Measurements from ENCODE around the gene CDK6. TPM values are rescaled to one million over a fixed set of nuclear protein-coding genes. Genes with fewer than 3 reads are reported as not detected.

Gene CDK6
- total and polyA plus RNA-seq, 10 of the 15 experiments (the other 5 are each of a cell fraction or from before 2014, with no cell fraction given) = 8.0 to 118 (median 45.8) TPM

DNA sequence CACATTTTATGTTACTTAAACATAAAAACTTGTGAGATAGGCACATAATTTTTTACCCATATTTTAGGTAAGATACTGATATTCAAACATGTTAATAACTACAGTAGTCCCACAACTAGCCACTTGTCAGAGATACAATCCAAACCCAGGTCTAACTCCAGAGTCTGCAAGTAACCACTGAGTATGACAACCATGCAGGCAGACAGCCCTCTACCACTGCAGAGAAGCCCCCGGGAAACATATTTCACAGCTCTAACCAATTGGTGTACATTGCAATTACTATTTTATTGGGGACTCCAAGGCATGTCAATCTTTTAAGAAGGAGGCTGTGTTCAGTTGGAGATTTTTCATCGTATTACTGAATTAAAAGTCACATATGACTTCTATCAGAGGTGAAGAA lies 139.0 kb downstream of the CDK6 start:
- Histone ChIP-seq H3K36me3 (ENCODE audit: control insufficient read depth in 2 of 2, insufficient read depth in 2 of 2, low read length in 1 of 2) (peaks cover 0 to 8% of the 10 kb centered on the region in 2 experiments), H3K9ac (ENCODE audit: control insufficient read depth, insufficient read depth, low read length) (no peak overlapping the region), H3K27me3 (replicated peaks in 1 of 2; ENCODE audit: control insufficient read depth in 2 of 2, insufficient read depth in 2 of 2, low read length in 1 of 2) (no peaks in the 10 kb centered on the region), H3K4me3 (no peak overlapping the region), H2AFZ (ENCODE audit: control insufficient read depth, low read depth, low read length) (no peak overlapping the region), H3K79me2 (ENCODE audit: control insufficient read depth, insufficient read depth, low read length) (no peaks in the 10 kb centered on the region; the same call in 1 of the 2 replicates), H3K9me3 (replicated peaks; ENCODE audit: control insufficient read depth, insufficient read depth, low read length) (peaks cover 5% of the 10 kb centered on the region), H3K4me2 (ENCODE audit: control insufficient read depth, insufficient read depth) (no peak overlapping the region), H4K20me1 (ENCODE audit: control insufficient read depth, insufficient read depth) (no peaks in the 10 kb centered on the region), H3K27ac (ENCODE audit: control insufficient read depth, insufficient read depth) (no peak overlapping the region), H3K4me1 (ENCODE audit: control insufficient read depth, insufficient read depth, low read length) (no peaks in the 10 kb centered on the region)
- no TSS peak for BruUV-seq (replicated peaks)
- ChIA-PET SMC1A (ENCODE audit: uncharacterized antibody, unreplicated experiment) (interaction anchor here (0.8 to 3.0 kb wide), 4 partner anchors 8 to 134 kb away, joined by 3 to 20 read pairs (median 4); no protein-coding TSS in a partner anchor), POLR2A (interaction anchor here (1.2 kb wide), 1 partner anchor 12 kb away, joined by 3 read pairs; no protein-coding TSS in a partner anchor), CTCF (interaction anchor here (0.9 to 1.2 kb wide), 3 partner anchors 132 to 359 kb away, joined by 3 read pairs; no protein-coding TSS in a partner anchor), RAD21 (ENCODE audit: unreplicated experiment) (interaction anchor here (0.9 to 2.0 kb wide), 3 partner anchors 66 to 139 kb away, joined by 3 to 5 read pairs (median 3); partner anchors contain the start of gene CDK6)
- in situ Hi-C loops (cut with MboI) (loop anchor here (5.0 to 10.0 kb wide), 2 partner anchors 135 to 357 kb away; no protein-coding TSS in a partner anchor), intact Hi-C loops (cut with micrococcal nuclease; ENCODE audit: unreplicated experiment) (no loop called here)
- ATAC-seq = no peak
- no peak for DNase-seq (ENCODE audit: low read depth, low spot score)
- FAIRE-seq = no peak
- TF ChIP-seq, protein P1, sequence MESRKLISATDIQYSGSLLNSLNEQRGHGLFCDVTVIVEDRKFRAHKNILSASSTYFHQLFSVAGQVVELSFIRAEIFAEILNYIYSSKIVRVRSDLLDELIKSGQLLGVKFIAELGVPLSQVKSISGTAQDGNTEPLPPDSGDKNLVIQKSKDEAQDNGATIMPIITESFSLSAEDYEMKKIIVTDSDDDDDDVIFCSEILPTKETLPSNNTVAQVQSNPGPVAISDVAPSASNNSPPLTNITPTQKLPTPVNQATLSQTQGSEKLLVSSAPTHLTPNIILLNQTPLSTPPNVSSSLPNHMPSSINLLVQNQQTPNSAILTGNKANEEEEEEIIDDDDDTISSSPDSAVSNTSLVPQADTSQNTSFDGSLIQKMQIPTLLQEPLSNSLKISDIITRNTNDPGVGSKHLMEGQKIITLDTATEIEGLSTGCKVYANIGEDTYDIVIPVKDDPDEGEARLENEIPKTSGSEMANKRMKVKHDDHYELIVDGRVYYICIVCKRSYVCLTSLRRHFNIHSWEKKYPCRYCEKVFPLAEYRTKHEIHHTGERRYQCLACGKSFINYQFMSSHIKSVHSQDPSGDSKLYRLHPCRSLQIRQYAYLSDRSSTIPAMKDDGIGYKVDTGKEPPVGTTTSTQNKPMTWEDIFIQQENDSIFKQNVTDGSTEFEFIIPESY (IDR thresholded peaks at IDR 0.05) = no peak
- TF ChIP-seq NFYA (IDR thresholded peaks at IDR 0.05; ENCODE audit: borderline replicate concordance, low read depth, low read length) (no peak), EP300 (IDR thresholded peaks at IDR 0.05; ENCODE audit: borderline replicate concordance in 1 of 2, control insufficient read depth in 1 of 2, low read depth in 2 of 2, low read length in 2 of 2) (no peak)
- WGBS (ENCODE audit: insufficient coverage, insufficient replicate concordance, low lambda C conversion rate, missing lambda C conversion rate) = 100% methylated on average over 2 of the region's 2 CpGs

All from GM12878 (cell line).